A549 (cell line): Measurements from ENCODE around the gene CAMTA1. TPM values are rescaled to one million over a fixed set of nuclear protein-coding genes. Genes with fewer than 3 reads are reported as not detected.
A peak's percentile ranks its signal among the peaks of the same experiment; 100 is the strongest.

Source experiments
- ATAC-seq, 2 experiments: fragments of 200-7000 bp in 1 of 2; fragments of >200 bp in 1 of 2; cut with Nextera tagmentation in 1 of 2; cut with Tn5 transposase in 1 of 2; 3 replicates each; pipeline versions ENCODE4 v1.8.0 to v1.9.1; 2018 to 2020; ENCODE audit warnings: mild to moderate bottlenecking in 1 of 2, moderate library complexity in 1 of 2
- CTCF ChIA-PET: fragments of 300-600 bp; sonication (Branson Sonifier 250); formaldehyde crosslinking; extraction: SDS; loops from one replicate; lab custom pipeline; 2021; ENCODE audit warnings: antibody characterized with exemption, inconsistent platforms; lab: Yijun Ruan, JAX
- POLR2A ChIA-PET: fragments of 350-600 bp; formaldehyde crosslinking; extraction: SDS; loops from one replicate; lab custom pipeline; 2021; ENCODE audit warnings: antibody characterized with exemption, inconsistent platforms; lab: Yijun Ruan, JAX
- DNase-seq, 2 experiments: peaks; one replicate each; pipeline versions ENCODE4 v3.0.0 to v3.0.0-alpha.2; 2011 to 2016; ENCODE audit warnings: low read depth in 1 of 2, low spot score in 1 of 2
- FAIRE-seq: peaks from 2 replicates; lab custom pipeline; 2011; peaks lifted over from hg19 to GRCh38; lab: Jason Lieb, UNC
- H3K27ac ChIP-seq, 2 experiments: fragments of >200 bp; sonication (Bioruptor Twin); formaldehyde crosslinking; 3 replicates each; pipeline ENCODE4 v1.5.1; 2016 to 2017
- H3K4me1 ChIP-seq: fragments of >200 bp; sonication (Bioruptor Twin); formaldehyde crosslinking; 3 replicates; pipeline ENCODE4 v1.6.1; 2016
- H3K4me2 ChIP-seq: fragments of >200 bp; sonication (Bioruptor Twin); formaldehyde crosslinking; 3 replicates; pipeline ENCODE4 v1.6.1; 2016
- H3K4me3 ChIP-seq: fragments of >200 bp; sonication (Bioruptor Twin); formaldehyde crosslinking; 3 replicates; pipeline ENCODE4 v1.5.1; 2016
- H3K9me3 ChIP-seq: fragments of >200 bp; sonication (Bioruptor Twin); formaldehyde crosslinking; 3 replicates; pipeline ENCODE4 v1.6.1; 2016
- CBX2 ChIP-seq: fragments of 200-600 bp; sonication (generic); IDR thresholded peaks from 2 replicates; pipeline ENCODE4 v1.6.1; 2016; ENCODE audit warnings: low read depth, mild to moderate bottlenecking, borderline replicate concordance
- CHD2 ChIP-seq: fragments of 150-350 bp; IDR thresholded peaks from 2 replicates; pipeline ENCODE4 v1.6.1; 2014; ENCODE audit warnings: low read length; ENCODE audit not compliant: partially characterized antibody
- EHMT2 ChIP-seq: fragments of 200-600 bp; sonication (generic); IDR thresholded peaks from 2 replicates; pipeline ENCODE4 v1.6.1; 2016; ENCODE audit warnings: antibody characterized with exemption, low read depth, mild to moderate bottlenecking, moderate library complexity
- EP300 ChIP-seq, 2 experiments: fragments of >200 bp; sonication (Bioruptor Twin); formaldehyde crosslinking; IDR thresholded peaks; 2 replicates in 1 of 2; 3 replicates in 1 of 2; pipeline ENCODE4 v1.6.1; 2016 to 2017
- FOSB ChIP-seq: fragments of 250-450 bp; sonication (Bioruptor Pico); IDR thresholded peaks from 2 replicates; pipeline ENCODE4 v1.5.0; 2020; ENCODE audit warnings: mild to moderate bottlenecking, moderate library complexity
- FOSL2 ChIP-seq, 2 experiments: fragments of 450-650 bp in 1 of 2; fragments of >200 bp in 1 of 2; sonication (Bioruptor Twin) in 1 of 2; formaldehyde crosslinking; IDR thresholded peaks; 2 replicates each; pipeline versions ENCODE4 v1.5.0 to v1.6.1; 2016 to 2020; ENCODE audit warnings: mild to moderate bottlenecking in 1 of 2, moderate library complexity in 1 of 2
- HDAC2 ChIP-seq: fragments of 200-600 bp; sonication (generic); IDR thresholded peaks from 2 replicates; pipeline ENCODE4 v1.6.1; 2016
- HEYL ChIP-seq: fragments of 250-450 bp; sonication (Bioruptor Pico); IDR thresholded peaks from 2 replicates; pipeline ENCODE4 v1.8.0; 2021; ENCODE audit warnings: mild to moderate bottlenecking, moderate library complexity
- HOXA7 ChIP-seq: fragments of 250-450 bp; sonication (Bioruptor Pico); IDR thresholded peaks from 2 replicates; pipeline ENCODE4 v1.5.0; 2020; ENCODE audit warnings: mild to moderate bottlenecking, moderate library complexity
- HOXB13 ChIP-seq: fragments of 250-450 bp; sonication (Bioruptor Pico); IDR thresholded peaks from 2 replicates; pipeline ENCODE4 v1.5.0; 2020; ENCODE audit warnings: low read depth, mild to moderate bottlenecking, moderate library complexity
- HOXB5 ChIP-seq: fragments of 250-450 bp; sonication (Bioruptor Pico); IDR thresholded peaks from 2 replicates; pipeline ENCODE4 v1.5.0; 2020; ENCODE audit warnings: mild to moderate bottlenecking, moderate library complexity
- KDM5A ChIP-seq: fragments of 200-600 bp; sonication (generic); IDR thresholded peaks from 2 replicates; pipeline ENCODE4 v1.6.1; 2016; ENCODE audit warnings: antibody characterized with exemption, mild to moderate bottlenecking
- MAFK ChIP-seq: fragments of 450-650 bp; IDR thresholded peaks from 2 replicates; pipeline ENCODE4 v1.6.1; 2014; ENCODE audit not compliant: partially characterized antibody
- MAZ ChIP-seq: fragments of 150-350 bp; IDR thresholded peaks from 2 replicates; pipeline ENCODE4 v1.6.1; 2014; ENCODE audit warnings: antibody characterized with exemption, low read depth, low read length, borderline replicate concordance
- NFE2L2 ChIP-seq: fragments of 150-350 bp; conservative IDR thresholded peaks from 2 replicates; pipeline ENCODE4 v1.6.1; 2014; ENCODE audit warnings: low read length
- NR3C1 ChIP-seq: fragments of >200 bp; sonication (Bioruptor Twin); formaldehyde crosslinking; IDR thresholded peaks from 3 replicates; pipeline ENCODE4 v1.6.1; 2017
- POLR2A ChIP-seq: IDR thresholded peaks from 2 replicates; pipeline ENCODE4 v1.6.1; 2012; ENCODE audit warnings: mild to moderate bottlenecking, low read length
- POLR2AphosphoS2 ChIP-seq: conservative IDR thresholded peaks from 2 replicates; pipeline ENCODE4 v1.6.1; 2012; ENCODE audit warnings: low read length, improper control_type of control experiment, inconsistent platforms
- RARB ChIP-seq: fragments of 250-450 bp; sonication (Bioruptor Pico); IDR thresholded peaks from 2 replicates; pipeline ENCODE4 v1.8.0; 2021; ENCODE audit warnings: mild to moderate bottlenecking, moderate library complexity
- RCOR1 ChIP-seq: fragments of 150-350 bp; IDR thresholded peaks from 2 replicates; pipeline ENCODE4 v1.6.1; 2014; ENCODE audit warnings: antibody characterized with exemption, low read length, low read depth
- RFX5 ChIP-seq: fragments of 450-650 bp; IDR thresholded peaks from 2 replicates; pipeline ENCODE4 v1.7.1; 2014; ENCODE audit warnings: antibody characterized with exemption, mild to moderate bottlenecking, moderate library complexity
- TFCP2L1 ChIP-seq: fragments of 250-450 bp; sonication (Bioruptor Pico); IDR thresholded peaks from 2 replicates; pipeline ENCODE4 v1.5.0; 2021; ENCODE audit warnings: mild to moderate bottlenecking
- ZC3H11A ChIP-seq: fragments of 450-650 bp; IDR thresholded peaks from 2 replicates; pipeline ENCODE4 v1.6.1; 2014; ENCODE audit warnings: antibody characterized with exemption, mild to moderate bottlenecking
- ZFP36 ChIP-seq: fragments of 450-650 bp; IDR thresholded peaks from 2 replicates; pipeline ENCODE4 v1.6.1; 2014; ENCODE audit warnings: borderline replicate concordance; ENCODE audit not compliant: partially characterized antibody
- ZSCAN20 ChIP-seq: fragments of 250-450 bp; sonication (Bioruptor Pico); IDR thresholded peaks from 2 replicates; pipeline ENCODE4 v1.8.0; 2022; ENCODE audit warnings: mild to moderate bottlenecking, moderate library complexity
- WGBS: methylation state at CpG from one replicate; pipeline ENCODE4 v1.1.6; 2017; ENCODE audit errors: missing lambda C conversion rate; 5-methylcytosine and 5-hydroxymethylcytosine counted together
- polyA plus RNA-seq, 4 experiments: library from polyadenylated mRNA; depleted of rRNA in 3 of 4; stranded (reverse); fragments of >200 nt; fragmentation: RNase III in 1 of 4; extraction: RNeasy Plus Mini Kit Qiagen cat#74134 plus additional on column Dnase treatment in 1 of 4; gene quantifications; 2 replicates in 3 of 4; 3 replicates in 1 of 4; pipeline ENCODE4 v1.2.3, GENCODE V29; 2011 to 2017
- TF ChIP-seq, protein P1 (sequence below): IDR thresholded peaks from 2 replicates; pipeline ENCODE4 v1.6.1; 2012
- TF ChIP-seq, protein P2 (sequence below): fragments of >200 bp; sonication (Bioruptor Twin); formaldehyde crosslinking; IDR thresholded peaks from 3 replicates; pipeline ENCODE4 v1.5.1; 2016
- TF ChIP-seq, protein P3 (sequence below): fragments of 250-450 bp; sonication (Bioruptor Pico); IDR thresholded peaks from 2 replicates; pipeline ENCODE4 v1.5.0; 2020; ENCODE audit warnings: low read depth, mild to moderate bottlenecking, moderate library complexity
- TF ChIP-seq, protein P4 (sequence below): fragments of 250-450 bp; sonication (Bioruptor Pico); IDR thresholded peaks from 2 replicates; pipeline ENCODE4 v1.5.0; 2021; ENCODE audit warnings: mild to moderate bottlenecking, moderate library complexity, borderline replicate concordance
- TF ChIP-seq, protein P5 (sequence below): fragments of 450-650 bp; IDR thresholded peaks from 2 replicates; pipeline ENCODE4 v1.6.1; 2014; ENCODE audit warnings: antibody characterized with exemption
- TF ChIP-seq, protein P6 (sequence below): fragments of 150-350 bp; IDR thresholded peaks from 2 replicates; pipeline ENCODE4 v1.6.1; 2014; ENCODE audit warnings: low read depth, mild to moderate bottlenecking, low read length

CAMTA1 gene
- polyA plus RNA-seq, 2 of the 4 experiments (the other 2 are of a cell fraction) = 58.8 to 75.0 TPM

DNA sequence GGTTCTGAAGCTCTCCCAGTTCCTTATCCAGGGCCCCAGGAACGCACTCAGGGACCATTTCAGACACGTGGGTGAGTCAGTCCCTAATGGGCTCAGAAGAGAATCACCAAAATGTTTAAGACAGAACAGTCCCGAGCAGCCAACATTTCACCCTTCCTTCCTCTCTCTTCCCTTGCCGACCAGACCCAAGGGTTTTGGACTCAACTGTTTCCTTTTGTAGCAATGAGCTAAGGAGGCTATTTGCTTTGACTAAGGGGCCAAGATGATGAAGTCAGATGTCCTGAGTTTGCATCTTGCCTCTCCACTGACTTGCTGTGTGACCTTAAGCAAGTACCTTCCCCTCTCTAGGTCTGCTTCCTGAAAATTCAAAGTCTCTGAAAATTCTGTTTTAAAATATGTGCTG is 513.5 kb downstream of the CAMTA1 start:
- FAIRE-seq (no peak), ATAC-seq (peak; percentile 32 to 59), DNase-seq (peak in 1 of 2 experiments; percentile 86)
- Histone ChIP-seq H3K4me2 (peak overlapping the region; percentile 60), H3K27ac (peak overlapping the region; percentile 97 to 98), H3K4me1 (peaks cover 61% of the 10 kb centered on the region), H3K4me3 (no peak overlapping the region), H3K9me3 (peaks cover 31% of the 10 kb centered on the region)
- TF ChIP-seq RARB (CRISPR knock-in tag) (peak; percentile 79), ZFP36 (peak; percentile 51), RCOR1 (no peak), MAFK (no peak), HOXB13 (CRISPR knock-in tag) (0 out of 2 replicates have a peak, but pooled peaks have one; percentile 64), ZC3H11A (no peak)
- TF ChIP-seq, protein P1, sequence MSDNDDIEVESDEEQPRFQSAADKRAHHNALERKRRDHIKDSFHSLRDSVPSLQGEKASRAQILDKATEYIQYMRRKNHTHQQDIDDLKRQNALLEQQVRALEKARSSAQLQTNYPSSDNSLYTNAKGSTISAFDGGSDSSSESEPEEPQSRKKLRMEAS = peak; percentile 36; the same call in 1 of the 2 replicates
- ChIA-PET CTCF (interaction anchor here (0.8 to 2.0 kb wide), 10 partner anchors 12 to 579 kb away, joined by 3 to 10 read pairs (median 4); no protein-coding TSS in a partner anchor), POLR2A (interaction anchor here (0.9 to 2.1 kb wide), 2 partner anchors 181 to 514 kb away, joined by 4 to 6 read pairs; partner anchors contain the start of gene CAMTA1)
- WGBS = 7% methylated on average over 4 of the region's 4 CpGs

- H3K4me1 ChIP-seq = peaks cover 67% of the 10 kb centered on the region
- H3K9me3 ChIP-seq = peaks cover 31% of the 10 kb centered on the region
- ChIA-PET POLR2A (interaction anchor here (0.6 to 2.1 kb wide), 3 partner anchors 76 to 515 kb away, joined by 3 to 6 read pairs (median 4); partner anchors contain the start of gene CAMTA1), CTCF (interaction anchor here (0.8 to 1.7 kb wide), 10 partner anchors 31 to 579 kb away, joined by 3 to 10 read pairs (median 4); no protein-coding TSS in a partner anchor)
- DNase-seq = peak; percentile 65 to 96
- H3K4me2 ChIP-seq = peak overlapping the region; percentile 60
- FAIRE-seq = peak; percentile 73
- ATAC-seq = peak; percentile 88 to 89
- H3K27ac ChIP-seq = peak overlapping the region; percentile 97 to 98
- H3K4me3 ChIP-seq = no peak overlapping the region
- 0% methylated on average over 8 of the region's 8 CpGs for WGBS
- TF ChIP-seq FOSL2 (IDR thresholded peaks at IDR 0.05) = peak; percentile 97
- TF ChIP-seq FOSL2 (CRISPR knock-in tag; IDR thresholded peaks at IDR 0.05) = peak; percentile 95
- no peak for TF ChIP-seq HDAC2
- no peak for TF ChIP-seq CBX2
- TF ChIP-seq EHMT2 = no peak
- TF ChIP-seq ZSCAN20 = no peak
- TF ChIP-seq POLR2A = no peak
- TF ChIP-seq TFCP2L1 (CRISPR knock-in tag) = no peak
- TF ChIP-seq CHD2 = no peak
- TF ChIP-seq POLR2AphosphoS2 = no peak
- TF ChIP-seq HOXB5 (CRISPR knock-in tag) = no peak
- TF ChIP-seq ZC3H11A = no peak
- TF ChIP-seq, protein P2, sequence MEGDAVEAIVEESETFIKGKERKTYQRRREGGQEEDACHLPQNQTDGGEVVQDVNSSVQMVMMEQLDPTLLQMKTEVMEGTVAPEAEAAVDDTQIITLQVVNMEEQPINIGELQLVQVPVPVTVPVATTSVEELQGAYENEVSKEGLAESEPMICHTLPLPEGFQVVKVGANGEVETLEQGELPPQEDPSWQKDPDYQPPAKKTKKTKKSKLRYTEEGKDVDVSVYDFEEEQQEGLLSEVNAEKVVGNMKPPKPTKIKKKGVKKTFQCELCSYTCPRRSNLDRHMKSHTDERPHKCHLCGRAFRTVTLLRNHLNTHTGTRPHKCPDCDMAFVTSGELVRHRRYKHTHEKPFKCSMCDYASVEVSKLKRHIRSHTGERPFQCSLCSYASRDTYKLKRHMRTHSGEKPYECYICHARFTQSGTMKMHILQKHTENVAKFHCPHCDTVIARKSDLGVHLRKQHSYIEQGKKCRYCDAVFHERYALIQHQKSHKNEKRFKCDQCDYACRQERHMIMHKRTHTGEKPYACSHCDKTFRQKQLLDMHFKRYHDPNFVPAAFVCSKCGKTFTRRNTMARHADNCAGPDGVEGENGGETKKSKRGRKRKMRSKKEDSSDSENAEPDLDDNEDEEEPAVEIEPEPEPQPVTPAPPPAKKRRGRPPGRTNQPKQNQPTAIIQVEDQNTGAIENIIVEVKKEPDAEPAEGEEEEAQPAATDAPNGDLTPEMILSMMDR = no peak
- no peak for TF ChIP-seq FOSB (CRISPR knock-in tag)
- TF ChIP-seq HEYL (CRISPR knock-in tag) = no peak
- TF ChIP-seq, protein P1 = peak; percentile 89
- TF ChIP-seq, protein P3, sequence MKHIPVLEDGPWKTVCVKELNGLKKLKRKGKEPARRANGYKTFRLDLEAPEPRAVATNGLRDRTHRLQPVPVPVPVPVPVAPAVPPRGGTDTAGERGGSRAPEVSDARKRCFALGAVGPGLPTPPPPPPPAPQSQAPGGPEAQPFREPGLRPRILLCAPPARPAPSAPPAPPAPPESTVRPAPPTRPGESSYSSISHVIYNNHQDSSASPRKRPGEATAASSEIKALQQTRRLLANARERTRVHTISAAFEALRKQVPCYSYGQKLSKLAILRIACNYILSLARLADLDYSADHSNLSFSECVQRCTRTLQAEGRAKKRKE (CRISPR knock-in tag) = no peak
- no peak for TF ChIP-seq RFX5
- TF ChIP-seq KDM5A = no peak
- TF ChIP-seq NFE2L2 = no peak
- TF ChIP-seq, protein P4, sequence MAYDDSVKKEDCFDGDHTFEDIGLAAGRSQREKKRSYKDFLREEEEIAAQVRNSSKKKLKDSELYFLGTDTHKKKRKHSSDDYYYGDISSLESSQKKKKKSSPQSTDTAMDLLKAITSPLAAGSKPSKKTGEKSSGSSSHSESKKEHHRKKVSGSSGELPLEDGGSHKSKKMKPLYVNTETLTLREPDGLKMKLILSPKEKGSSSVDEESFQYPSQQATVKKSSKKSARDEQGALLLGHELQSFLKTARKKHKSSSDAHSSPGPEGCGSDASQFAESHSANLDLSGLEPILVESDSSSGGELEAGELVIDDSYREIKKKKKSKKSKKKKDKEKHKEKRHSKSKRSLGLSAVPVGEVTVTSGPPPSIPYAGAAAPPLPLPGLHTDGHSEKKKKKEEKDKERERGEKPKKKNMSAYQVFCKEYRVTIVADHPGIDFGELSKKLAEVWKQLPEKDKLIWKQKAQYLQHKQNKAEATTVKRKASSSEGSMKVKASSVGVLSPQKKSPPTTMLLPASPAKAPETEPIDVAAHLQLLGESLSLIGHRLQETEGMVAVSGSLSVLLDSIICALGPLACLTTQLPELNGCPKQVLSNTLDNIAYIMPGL (CRISPR knock-in tag) = no peak
- peak; percentile 97 to 98 for TF ChIP-seq EP300 (IDR thresholded peaks at IDR 0.05)
- TF ChIP-seq MAZ = no peak
- no peak for TF ChIP-seq HOXA7 (CRISPR knock-in tag)
- TF ChIP-seq, protein P5, sequence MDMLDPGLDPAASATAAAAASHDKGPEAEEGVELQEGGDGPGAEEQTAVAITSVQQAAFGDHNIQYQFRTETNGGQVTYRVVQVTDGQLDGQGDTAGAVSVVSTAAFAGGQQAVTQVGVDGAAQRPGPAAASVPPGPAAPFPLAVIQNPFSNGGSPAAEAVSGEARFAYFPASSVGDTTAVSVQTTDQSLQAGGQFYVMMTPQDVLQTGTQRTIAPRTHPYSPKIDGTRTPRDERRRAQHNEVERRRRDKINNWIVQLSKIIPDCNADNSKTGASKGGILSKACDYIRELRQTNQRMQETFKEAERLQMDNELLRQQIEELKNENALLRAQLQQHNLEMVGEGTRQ = no peak
- TF ChIP-seq, protein P6, sequence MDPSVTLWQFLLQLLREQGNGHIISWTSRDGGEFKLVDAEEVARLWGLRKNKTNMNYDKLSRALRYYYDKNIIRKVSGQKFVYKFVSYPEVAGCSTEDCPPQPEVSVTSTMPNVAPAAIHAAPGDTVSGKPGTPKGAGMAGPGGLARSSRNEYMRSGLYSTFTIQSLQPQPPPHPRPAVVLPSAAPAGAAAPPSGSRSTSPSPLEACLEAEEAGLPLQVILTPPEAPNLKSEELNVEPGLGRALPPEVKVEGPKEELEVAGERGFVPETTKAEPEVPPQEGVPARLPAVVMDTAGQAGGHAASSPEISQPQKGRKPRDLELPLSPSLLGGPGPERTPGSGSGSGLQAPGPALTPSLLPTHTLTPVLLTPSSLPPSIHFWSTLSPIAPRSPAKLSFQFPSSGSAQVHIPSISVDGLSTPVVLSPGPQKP = no peak
- TF ChIP-seq ZFP36 = no peak
- TF ChIP-seq NR3C1 = no peak
Observed at GRCh38 chr1:7299329-7299799, 514.1 kb downstream of the CAMTA1 start.
